NCI-H524 (cell line): ENCODE results near the gene WBP2.
"Not testable (repeated sequence)": the region's sequence is repeated elsewhere in the genome, so short reads cannot be mapped to it uniquely, and the experiment has no call there.

Experiments used
- DNase-seq, 2 experiments: peaks; one replicate each; lab custom pipeline; 2025; lab: John Stamatoyannopoulos, UW

The WBP2 gene

DNA sequence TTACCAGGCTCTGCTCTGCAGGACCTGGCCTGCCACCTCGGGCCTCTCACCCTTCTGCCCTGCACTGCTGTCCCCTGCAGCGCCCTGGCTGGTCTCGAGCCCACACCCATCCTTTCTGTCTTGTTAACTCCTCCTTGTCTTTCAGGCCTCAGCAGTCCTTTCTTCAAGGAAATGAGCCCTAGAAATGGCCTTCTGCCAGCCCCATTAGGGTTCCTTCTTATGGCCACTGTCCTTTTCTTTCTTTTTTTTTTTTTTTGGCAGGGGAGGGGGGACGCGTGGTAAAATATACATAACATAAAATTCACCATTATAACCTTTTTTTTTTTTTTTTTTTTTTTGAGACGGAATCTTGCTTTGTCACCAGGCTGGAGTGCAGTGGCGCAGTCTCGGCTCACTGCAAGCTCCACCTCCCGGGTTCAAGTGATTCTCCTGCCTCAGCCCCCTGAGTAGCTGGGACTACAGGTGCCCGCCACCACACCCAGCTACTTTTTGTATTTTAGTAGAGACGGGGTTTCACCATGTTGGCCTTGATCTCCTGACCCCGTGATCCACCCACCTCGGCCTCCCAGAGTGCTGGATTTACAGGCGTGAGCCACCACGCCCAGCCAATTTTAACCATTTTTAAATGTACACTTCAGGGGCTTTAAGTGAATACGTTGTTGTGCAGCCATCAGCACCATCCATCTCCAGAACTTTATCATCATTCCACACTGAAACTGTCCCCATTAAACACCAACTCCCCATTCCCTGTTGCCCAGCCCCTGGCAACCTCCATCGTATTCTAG is 10.5 kb upstream of the WBP2 start:
- DNase-seq, result not testable (repeated sequence)

DNA sequence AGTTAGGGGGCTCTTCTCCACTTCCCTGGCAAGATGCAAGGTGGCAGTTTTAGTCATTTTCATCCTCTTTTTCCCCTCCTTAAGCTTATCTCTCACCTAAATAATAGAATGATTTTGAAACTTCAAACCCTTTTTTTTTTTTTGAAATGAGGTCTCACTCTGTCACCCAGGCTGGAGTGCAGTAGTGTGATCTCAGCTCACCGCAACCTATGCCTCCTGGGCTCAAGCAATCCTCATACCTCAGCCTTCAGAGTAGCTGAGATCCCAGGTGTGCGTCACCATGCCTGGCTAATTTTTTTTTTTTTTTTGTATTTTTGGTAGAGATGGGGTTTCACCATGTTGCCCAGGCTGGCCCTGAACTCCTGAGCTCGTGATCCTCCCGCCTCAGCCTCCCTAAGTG is 9.8 kb upstream of the WBP2 start:
- not testable (repeated sequence) for DNase-seq

DNA sequence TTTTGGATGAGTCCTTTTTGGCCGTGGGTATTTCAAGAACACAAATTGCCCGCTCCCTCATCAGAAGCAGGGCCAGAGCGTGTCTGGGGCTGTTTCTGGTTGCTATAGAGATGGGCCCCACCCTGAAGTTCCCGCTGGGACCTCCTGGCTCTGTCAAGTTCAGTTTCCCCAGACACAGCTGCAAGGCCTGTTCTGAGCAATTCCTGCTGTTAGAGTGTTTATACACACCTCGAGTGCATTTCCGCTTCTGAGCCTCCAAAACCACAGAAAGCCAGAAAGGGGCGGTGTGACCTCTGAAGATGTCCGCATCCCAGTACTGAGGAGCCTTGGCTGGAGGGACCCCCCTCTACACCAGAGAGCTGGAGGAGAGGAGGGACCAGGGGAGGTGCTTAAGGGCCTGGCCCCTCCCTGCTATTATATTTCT is 9.3 kb upstream of the WBP2 start:
- no peak for DNase-seq

DNA sequence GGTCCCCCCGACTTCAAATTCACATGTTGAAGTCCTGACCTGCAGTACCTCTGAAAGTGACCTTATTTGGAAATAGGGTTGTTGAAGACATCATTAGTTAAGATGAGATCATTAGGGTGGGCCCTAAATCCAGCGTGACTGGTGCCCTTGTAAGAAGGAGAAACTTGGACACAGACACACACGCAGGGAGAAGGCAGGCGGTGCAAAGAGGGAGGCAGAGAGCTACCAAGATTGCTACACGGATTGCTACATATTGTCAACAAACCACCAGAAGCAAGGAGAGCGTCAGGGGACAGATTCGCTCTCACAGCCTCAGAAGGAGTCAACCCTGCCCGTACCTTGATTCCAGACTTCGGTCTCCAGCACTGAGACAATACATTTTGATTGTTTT is 6.8 kb upstream of the WBP2 start:
- no peak for DNase-seq

DNA sequence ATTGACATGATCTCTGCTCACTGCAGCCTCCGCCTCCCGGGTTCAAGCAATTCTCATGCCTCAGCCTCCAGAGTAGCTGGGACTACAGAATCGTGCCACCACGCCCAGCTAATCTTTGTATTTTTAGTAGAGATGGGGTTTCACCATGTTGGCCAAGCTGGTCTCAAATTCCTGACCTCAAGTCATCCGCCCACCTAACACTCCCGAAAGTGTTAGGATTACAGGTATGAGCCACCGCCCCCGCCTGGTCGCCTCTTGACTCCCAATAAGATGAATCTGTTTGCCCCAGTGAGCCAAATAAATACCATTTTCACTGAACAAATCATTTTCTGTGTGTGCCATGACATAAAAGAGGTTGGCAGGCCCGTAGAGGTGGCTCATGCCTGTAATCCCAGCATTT is 4.2 kb upstream of the WBP2 start:
- DNase-seq, result not testable (repeated sequence)

DNA sequence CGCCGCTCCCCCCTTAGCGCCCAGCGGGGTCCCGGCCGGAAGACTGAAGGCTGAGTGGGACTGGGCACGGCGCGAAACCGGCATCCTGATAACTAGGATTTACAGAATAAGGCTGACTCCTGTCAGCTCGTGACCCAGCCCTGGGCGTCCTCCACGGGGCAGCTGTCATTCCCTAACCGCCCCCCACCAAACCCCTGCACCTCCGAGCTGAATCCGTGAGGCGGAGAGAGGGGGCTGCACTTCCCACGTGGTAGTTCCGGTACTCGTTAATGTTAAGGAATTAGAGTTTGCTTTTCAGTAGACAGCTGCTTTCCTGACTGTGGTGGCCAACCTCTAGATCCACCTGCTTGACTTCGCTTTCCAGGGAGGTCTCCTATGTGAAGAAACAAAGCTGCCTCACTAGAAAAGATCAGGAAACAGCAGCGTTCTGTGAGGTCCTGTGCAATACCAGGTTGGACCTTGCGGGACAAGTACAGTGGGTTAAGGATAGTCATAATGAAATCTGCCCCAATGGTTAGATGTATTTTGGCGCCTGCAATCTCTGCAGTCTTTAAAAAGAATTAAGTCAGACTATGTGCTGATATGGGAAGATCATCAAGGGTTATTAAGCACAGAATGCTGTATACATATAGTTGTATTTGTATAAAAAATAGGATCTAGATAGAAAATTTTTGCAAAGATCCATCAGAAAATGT is 1.1 kb upstream of the WBP2 start:
- DNase-seq, result peak in 1 of 2 experiments; percentile 85

DNA sequence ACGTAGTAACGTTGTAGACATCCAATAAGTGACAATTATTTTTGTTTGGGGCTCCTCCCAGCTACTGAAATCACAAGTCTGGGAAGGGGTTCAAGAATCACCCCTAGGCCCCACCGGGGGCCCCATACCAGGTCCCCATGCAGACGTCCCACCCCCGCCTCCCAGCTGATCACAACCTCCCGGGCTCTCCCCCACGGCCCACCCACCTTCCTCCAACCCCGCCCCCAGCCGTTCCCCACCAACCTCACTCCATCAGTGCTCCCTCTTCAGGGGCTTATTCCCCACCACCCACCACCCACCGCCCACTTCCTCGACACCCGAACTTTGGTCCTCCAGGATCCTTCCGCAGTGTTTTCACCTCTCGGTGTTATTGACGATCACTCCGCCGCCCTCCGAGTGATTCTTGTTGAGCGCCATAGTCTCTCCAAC is 240 bp downstream of the WBP2 start:
- no peak for DNase-seq

DNA sequence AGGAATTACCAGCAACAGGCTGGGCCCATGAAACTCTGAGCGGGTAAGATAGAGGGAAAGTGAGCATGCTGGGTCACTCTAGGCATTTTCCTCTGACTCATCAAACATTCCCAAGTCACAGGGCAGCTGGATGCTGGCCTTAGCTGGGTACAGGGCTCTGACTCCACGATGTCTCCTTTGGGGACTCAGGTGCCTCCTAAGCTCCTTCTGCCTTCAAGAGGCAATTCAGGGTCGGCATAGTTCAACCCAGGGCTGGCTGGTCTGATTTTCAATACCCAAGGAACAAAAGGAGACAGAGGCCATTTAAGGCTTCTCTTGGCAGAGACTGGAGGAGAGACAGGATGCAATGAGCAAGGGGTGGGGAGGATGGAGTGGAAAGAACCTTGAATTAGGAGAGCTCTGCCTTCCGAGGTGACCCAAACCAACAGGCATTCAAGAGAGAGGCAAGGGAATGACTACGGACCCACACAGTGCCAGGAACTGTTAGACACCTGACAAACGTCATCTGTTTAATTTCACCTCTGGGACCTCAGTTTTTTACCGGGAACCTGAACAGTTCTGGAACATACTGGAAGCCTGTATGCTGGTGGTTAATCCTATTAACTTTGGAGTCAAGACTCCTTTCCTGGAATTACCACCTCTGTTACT is 910 bp downstream of the WBP2 start:
- peak in 1 of 2 experiments; percentile 51 for DNase-seq

DNA sequence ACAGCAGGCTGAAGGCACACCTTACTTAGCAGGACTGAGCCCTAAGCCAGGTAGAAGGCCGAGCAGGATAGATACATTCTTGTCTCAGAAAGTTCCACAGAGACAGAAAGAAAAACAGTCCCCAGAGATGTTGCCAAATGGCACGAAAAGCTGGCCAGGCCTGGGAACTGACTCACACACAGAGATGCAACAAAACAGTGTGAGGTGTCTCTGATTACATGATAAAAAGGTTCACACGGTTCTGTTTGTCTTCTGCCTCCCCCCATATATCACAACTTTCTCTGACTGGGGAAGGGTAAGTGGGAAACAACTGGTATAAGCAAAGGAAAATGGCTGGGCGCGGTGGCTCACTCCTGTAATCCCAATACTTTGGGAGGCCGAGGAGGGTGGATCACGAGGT is 1.7 kb downstream of the WBP2 start:
- DNase-seq, result no peak

DNA sequence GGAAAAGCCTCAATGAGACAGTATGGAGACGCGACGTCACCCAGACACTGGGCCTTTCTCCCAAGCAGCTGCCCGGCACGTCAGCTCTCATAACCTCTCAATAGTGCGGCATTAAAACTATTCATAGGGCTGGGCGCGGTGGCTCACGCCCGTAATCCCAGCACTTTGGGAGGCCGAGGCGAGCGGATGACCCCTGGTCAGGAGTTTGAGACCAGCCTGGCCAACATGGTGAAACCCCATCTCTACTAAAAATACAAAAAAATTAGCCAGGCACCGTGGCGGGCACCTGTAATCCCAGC is 3.5 kb downstream of the WBP2 start:
- not testable (repeated sequence) for DNase-seq

DNA sequence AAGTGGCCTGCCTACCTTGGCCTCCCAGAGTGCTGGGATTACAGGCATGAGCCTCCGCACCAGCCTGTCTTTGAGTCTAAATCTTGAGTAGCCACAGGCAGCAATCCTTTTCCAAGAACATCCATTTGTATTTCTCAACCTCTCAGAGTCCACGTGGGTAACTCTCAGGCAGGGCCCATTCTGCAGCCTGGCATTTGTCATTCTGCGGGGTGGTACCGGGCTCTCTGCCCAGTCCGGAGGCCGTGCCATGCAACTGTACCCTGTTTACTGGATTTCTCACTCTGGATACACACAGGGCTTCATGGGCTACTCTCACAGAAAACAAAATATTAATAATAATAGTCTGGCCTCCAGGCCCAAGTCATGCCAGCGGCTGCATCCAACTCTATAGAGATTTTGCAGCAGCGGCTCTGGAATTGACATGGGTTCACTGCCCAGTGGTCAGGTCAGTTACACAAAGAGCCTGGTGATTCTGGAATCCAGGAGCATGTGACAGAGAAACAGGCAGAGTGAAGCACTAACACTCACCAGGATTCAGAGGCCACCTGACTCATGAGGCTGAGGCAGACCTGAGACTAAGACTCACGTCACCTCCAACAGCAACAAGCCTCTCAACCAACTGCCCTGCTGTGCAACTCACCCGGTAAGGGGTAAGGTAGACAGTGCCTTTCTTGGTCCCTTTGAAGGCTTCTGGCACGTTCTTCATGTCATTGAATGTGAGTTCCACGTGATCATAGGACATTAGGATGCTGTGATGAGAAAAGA is 4.0 kb downstream of the WBP2 start:
- DNase-seq, result no peak

DNA sequence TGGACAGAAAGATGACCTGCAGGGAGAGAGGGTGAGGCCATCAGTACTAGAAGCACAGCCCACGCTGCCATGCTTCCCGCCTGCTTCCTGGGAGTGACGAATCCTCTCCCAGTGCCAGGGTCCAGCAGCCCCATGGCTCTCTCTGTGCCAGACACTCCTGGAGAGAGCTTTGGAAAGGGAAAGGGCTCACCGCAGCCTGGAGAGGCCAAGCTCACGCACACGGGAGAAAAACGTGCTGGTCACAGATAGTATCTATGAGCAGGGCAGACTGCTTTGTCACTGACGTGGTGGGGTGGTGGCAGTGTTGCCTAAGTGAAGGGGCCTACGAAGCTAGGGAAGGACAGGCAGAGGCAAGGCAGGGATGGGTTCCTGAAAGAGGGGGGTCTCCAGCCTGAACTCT is 5.4 kb downstream of the WBP2 start:
- DNase-seq, result no peak

DNA sequence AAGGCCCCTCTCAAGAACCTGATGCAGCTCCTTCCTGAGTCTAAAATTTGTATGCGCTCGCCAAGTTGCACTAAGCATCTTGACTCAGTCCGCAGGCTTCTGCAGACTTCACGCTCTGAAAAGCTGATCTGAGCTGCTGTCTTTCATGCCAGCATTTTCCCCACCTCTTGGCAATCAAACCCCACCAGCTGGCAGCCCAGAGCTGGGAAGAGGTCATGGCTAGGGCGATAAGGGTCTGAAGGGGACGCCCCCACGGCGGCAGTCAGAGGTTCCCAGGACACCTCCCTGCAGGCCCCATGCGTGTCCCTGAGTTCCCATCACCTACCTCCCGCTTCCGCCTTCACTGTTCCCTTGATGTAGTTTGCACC is 5.9 kb downstream of the WBP2 start:
- no peak for DNase-seq

DNA sequence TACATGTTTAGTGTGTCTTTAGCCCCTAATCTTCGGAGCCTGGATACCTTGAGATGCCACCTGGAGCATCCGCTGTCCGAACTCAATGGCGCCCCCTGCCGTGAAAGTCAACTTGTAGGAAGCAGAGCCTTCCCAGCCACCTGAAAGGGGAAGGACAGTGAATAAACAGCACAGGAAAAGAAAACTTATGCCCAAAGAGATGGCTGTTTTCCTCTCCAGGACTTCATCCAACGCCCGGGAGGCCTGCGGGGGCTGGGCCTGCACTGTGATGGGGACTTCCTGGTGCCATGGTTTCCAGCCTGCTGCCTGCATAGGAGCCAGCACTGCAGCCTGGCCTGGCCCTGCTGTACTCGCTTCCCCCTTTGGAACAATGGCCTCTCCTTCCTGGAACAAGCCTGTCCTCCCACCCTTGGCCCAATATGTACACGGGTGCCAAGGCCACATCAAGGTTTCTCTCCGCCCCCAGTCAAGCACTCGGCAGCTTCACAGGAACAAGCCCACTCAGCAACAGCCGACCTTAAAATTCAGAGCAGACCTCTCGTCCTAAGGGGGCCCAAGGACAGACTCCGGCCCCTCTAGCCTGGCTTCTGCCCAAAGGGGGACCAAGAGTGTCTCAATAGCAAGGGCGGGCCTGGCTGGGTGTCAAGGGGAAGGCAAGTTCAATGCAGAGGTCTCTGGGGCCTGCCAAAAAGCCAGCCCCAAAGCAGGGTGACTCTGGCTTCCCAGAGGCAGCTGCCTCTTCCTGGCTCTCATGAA is 6.4 kb downstream of the WBP2 start:
- DNase-seq, result peak; percentile 28 to 81

DNA sequence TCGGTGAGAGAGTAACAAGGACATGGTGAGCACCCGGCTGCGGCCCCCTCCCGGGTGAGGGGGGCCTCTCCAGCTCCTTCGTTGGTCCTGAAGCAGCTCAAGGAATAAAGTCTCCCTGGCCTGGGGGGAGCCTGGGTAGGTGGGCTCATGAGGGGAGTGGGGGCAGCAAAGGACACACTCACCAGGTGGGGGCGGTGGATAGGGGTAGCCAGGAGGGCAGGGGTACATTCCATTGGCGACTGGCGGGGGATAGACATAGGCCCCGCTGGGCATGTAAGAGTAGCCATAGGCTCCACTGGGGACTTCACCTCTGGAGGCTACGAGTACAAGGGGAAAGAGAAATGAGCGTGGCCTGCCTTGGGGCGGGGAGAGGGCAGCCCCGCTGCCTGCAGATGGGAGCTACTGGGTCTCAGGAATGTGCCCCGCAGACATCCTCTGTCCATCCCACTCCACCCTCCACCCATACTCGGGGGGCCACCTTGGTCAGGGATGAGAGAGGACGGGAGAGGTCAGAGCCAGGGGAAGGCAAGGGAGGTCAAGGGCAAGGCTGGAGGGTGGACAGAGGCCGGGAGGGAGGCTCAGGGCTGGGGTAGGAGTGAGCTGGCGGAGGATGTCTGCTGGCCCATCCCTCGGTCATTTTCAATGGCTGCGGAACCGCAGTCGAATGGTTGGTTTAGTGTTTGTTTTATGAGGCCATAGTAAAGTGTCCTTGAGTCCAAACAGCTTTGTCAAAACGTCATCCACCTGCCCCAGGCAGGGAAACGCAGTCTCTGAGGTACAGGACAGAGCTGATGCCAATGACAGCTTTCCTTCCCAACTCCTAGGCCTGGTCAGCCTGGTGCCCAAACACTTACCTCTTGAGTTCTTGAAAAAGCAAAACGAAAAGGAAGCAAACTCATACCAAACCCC is 7.3 kb downstream of the WBP2 start:
- no peak for DNase-seq

DNA sequence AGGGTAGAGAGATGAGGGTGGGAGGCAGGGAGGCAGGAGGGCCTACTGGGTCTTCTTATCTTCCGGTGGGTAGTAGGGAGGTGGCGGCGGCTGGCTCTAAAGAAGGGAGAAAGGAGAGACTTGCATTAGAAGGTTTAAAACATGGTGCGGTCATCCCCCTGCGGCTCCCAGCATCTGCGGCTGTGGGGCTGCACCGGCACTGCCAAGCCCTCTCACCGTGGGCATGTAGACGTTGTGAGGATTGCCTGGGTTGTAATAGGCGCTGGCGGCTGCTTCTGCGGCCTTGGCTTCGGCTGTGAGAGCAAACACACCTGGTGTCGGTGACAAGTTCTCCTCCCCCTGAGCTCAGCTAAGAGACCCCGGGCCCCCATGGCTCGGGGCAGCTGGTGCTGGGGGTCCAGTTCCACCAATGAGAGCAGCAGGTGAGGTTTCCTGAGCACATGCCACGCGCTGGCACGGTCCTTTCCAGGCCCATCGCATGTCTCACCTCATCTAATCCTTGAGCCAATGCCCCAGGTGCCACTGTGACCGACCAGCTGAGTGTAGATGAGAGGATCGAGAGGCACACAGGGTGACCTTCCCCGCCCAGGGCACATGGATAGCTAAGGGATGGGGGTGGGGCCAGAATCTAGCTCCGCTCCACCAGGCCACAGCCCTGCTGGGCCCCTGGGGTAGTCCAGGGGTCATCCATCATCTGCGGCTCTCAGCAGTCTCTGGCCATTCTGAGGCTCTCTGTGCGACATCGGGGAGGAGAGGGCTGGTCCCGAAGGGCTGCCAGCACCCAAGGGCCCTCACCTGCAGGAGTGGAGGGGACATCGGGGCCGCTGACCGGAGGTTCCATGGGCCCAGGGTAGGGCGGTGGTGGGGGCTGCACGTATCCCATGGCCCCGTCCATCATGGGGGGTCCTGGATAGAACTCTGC is 8.2 kb downstream of the WBP2 start:
- no peak for DNase-seq

DNA sequence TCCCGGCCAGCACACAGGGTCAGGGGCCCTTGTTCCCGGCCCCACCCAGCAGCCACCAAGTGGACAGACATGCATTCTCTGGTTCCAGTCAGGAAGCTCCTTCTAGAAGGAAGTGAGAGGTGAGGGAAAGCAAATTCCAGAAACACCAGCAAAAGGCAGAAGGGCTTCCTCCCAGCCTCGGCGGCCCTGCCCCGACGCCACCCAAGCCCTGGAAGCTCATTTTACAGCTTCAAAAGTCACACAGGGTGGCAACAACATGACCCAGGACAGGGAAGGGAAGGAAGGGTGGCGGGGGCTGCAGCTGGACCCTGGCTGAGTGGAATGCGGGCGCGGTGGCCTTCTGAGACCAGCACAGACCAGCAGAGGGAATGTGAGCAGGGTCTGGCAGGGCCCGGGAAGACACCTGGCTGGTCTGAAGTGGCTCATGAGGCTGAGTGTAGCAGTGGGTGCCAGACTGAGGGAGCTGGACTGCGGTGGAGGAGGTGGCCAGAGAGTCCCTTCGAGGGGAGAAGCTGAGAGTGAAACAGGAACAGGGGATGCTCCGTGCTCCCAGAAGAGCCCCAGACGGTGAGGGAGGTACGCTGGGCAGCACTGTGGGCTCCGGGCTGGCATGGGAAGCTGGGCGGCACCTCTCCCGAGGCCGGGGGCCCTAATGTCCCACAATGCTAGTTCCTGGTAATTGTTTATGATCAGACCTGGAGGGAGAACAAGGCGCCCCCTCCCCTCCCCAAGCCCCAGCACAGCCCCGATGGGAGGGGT is 9.0 kb downstream of the WBP2 start:
- no peak for DNase-seq

DNA sequence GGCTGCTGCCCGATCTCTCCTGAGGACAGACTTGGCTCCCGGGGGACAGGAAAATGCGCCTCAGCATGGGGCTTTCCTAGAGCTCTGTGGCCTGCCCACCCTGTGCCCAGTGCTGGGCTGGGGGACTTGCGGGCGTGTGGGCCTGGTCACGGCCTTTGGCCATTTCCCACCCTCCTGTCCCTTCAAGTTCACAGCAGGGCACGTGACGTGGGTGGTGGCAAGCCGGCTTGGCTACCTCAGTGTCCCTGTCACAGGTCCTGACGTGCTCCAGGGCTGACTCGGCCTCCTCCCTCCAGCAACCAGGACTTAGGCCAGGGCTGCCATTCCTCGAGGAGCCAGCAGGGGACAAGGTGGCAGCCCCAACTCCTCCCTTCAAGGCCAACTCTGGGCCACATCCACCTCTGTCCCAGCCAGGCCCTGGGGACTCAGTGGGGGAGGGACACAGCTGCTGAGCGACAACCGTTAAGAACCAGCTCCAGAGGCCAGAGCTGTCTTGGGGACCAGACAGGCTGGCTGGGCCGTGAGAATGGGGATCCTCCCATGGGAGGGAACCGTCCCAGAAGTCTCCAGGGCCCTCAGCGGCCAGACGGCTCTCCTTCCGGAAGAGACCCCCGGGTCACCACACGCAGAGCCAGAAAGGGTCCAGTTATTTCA is 9.9 kb downstream of the WBP2 start:
- peak; percentile 49 to 77 for DNase-seq
